PC-3 (cell line): ENCODE data around the gene SPOCD1.

Experiments
- CTCF ChIP-seq: fragments of 300-600 bp; sonication (generic); conservative IDR thresholded peaks from 2 replicates; pipeline ENCODE4 v1.5.1; 2017; ENCODE audit warnings: antibody characterized with exemption, low read depth, mild to moderate bottlenecking, low read length
- EZH2 ChIP-seq: fragments of 300-600 bp; sonication (generic); IDR thresholded peaks from one replicate; pipeline ENCODE4 v1.6.1; 2017; ENCODE audit warnings: antibody characterized with exemption, mild to moderate bottlenecking, low read length; ENCODE audit not compliant: unreplicated experiment

GRCh38 chr1:31791131-31791858 lies 24.5 kb downstream of the SPOCD1 start:
- no peak for TF ChIP-seq CTCF
- TF ChIP-seq EZH2: no peak
